ENCODE results near the gene KMT2A. TPM values are rescaled to one million over a fixed set of nuclear protein-coding genes. Genes with fewer than 3 reads are reported as not detected.

KMT2A gene
- total RNA-seq (10 to 100 TPM; 16.3 to 44.5 (median 38.9) TPM), polyA plus RNA-seq (10 to 100 TPM in 1 of 2 donors, 1 to 10 TPM in 1; 4.1 to 13.8 TPM)
- long read RNA-seq, donor 1, partial matches to known transcripts = 0 of 6 reads
- long read RNA-seq, donor 1, other reads (novel, unspliced or antisense) = 5 of 6 reads
- long read RNA-seq, donor 2, partial matches to known transcripts = 2 of 6 reads
- long read RNA-seq, donor 2, other reads (novel, unspliced or antisense) = 2 of 6 reads
- long read RNA-seq, donor 3, partial matches to known transcripts = 10 of 18 reads
- long read RNA-seq, donor 3, other reads (novel, unspliced or antisense) = 7 of 18 reads

- no peaks in the 10 kb centered on the region for H3K9me3 ChIP-seq
- peaks cover 0 to 12% (median 0%) of the 10 kb centered on the region in 9 donors for H3K36me3 ChIP-seq
- H3K4me3 ChIP-seq = peak within 1 kb of the TSS; percentile 84 to 100 (median 98)
- no peaks in the 10 kb centered on the region for H3K27me3 ChIP-seq
- peak in 1 of 9 donors; percentile 34 for TF ChIP-seq CTCF (IDR thresholded peaks at IDR 0.05)
- intact Hi-C loops (cut with DNase I) = loop anchor here in 8 of 10 donors (2.0 to 10.0 kb wide), 6 partner anchors 33 to 53 kb away; partner anchors contain the start of gene ATP5MG (in 5 of the 8)
- peak within 1 kb of the TSS; percentile 78 to 95 (median 93) for H3K27ac ChIP-seq
- ATAC-seq (peak; percentile 90 to 95 (median 94)), DNase-seq (peak; percentile 99)
- H3K4me1 ChIP-seq = peaks cover 4 to 54% (median 42%) of the 10 kb centered on the region in 9 donors
- 0 to 1% methylated on average over 71 to 80 of the region's 83 CpGs for WGBS, 2 donors
These were observed at the start of gene KMT2A for GRCh38 chr11:118435893-118436624. Gene KMT2A (plus strand): TSS chr11:118436492. CDS start chr11:118436513, 21 bp downstream.

DNA sequence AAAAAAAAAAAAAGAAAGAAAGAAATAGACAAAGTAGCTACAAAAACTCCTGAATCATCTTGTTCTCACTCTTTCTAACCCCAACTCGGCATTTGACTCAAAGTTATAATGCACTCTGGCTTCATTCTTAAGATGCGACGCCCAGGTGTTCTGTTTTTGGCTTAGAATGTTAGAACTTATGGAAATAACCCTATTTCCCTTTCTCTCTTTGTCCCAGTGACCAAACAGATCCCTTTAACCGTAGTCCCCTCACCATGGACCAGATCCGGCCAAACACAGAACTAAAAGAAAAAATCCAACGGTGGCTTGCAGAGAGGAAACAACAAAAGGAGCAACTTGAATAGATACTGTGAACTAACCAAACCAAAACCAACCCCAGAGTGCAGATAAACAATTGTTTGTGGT, 40.2 kb upstream of the KMT2A start:
- TF ChIP-seq CTCF (IDR thresholded peaks at IDR 0.05) = no peak
- peaks cover 0 to 87% (median 42%) of the 10 kb centered on the region in 9 donors for H3K36me3 ChIP-seq
- no peaks in the 10 kb centered on the region for H3K27me3 ChIP-seq
- ATAC-seq = no peak
- intact Hi-C loops (cut with DNase I) = loop anchor here in 2 of 10 donors (5.0 kb wide), 2 partner anchors 96 to 106 kb away; no protein-coding TSS in a partner anchor
- peak overlapping the region in 1 of 10 donors; percentile 24 for H3K27ac ChIP-seq
- no peaks in the 10 kb centered on the region for H3K9me3 ChIP-seq
- DNase-seq = no peak
- H3K4me1 ChIP-seq = peaks cover 0 to 14% (median 5%) of the 10 kb centered on the region in 9 donors
- WGBS, 2 donors = 93% methylated on average over 6 of the region's 6 CpGs
- H3K4me3 ChIP-seq = no peak overlapping the region

DNA sequence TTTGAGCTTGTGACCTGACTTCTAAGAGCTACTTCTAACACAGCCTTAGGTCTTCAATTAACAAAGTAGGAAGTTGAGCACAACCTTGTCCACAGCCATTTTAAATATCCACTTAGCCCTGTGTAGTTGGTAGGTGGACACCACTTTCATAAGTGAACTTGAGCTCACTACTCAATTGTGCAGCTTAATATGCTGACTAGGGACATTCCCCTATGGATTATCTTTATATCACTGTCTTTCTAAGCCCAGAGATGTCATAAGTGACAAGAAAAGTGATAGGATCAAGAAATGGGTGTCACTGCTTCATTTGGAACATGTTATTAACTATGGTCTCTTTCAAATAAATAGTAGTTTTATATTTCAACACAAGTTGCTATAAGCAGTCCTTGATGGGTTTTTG, 38.8 kb upstream of the KMT2A start:
- intact Hi-C loops (cut with DNase I) = loop anchor here in 2 of 10 donors (5.0 kb wide), 2 partner anchors 95 to 105 kb away; no protein-coding TSS in a partner anchor
- H3K27me3 ChIP-seq = no peaks in the 10 kb centered on the region
- no peak overlapping the region for H3K4me3 ChIP-seq
- H3K27ac ChIP-seq = no peak overlapping the region
- ATAC-seq (no peak), DNase-seq (no peak)
- H3K9me3 ChIP-seq = no peaks in the 10 kb centered on the region
- H3K36me3 ChIP-seq = peaks cover 0 to 73% (median 29%) of the 10 kb centered on the region in 9 donors
- no peak for TF ChIP-seq CTCF (IDR thresholded peaks at IDR 0.05)
- peaks cover 0 to 16% (median 9%) of the 10 kb centered on the region in 9 donors for H3K4me1 ChIP-seq

- 58 to 72% methylated on average over 3 of the region's 3 CpGs for WGBS, 2 donors
- DNase-seq = no peak
- no peak for ATAC-seq
- peak overlapping the region in 2 of 10 donors; percentile 6 to 94 for H3K27ac ChIP-seq
- intact Hi-C loops (cut with DNase I) = loop anchor here in 2 of 10 donors (5.0 kb wide), 2 partner anchors 93 to 103 kb away; no protein-coding TSS in a partner anchor
- peaks cover 0 to 31% (median 24%) of the 10 kb centered on the region in 9 donors for H3K4me1 ChIP-seq
- peaks cover 0 to 60% (median 14%) of the 10 kb centered on the region in 9 donors for H3K36me3 ChIP-seq
- no peaks in the 10 kb centered on the region for H3K27me3 ChIP-seq
- no peak overlapping the region for H3K4me3 ChIP-seq
- TF ChIP-seq CTCF (IDR thresholded peaks at IDR 0.05) = no peak
- H3K9me3 ChIP-seq = no peaks in the 10 kb centered on the region
These were observed 37.3 kb upstream of the KMT2A start for GRCh38 chr11:118398791-118399559.

All from heart right ventricle (tissue), 16 donors.